BLaER1 (cell line): ENCODE measurements around the gene RBM19.
A peak's percentile ranks its signal among the peaks of the same experiment; 100 is the strongest.

Source experiments
- H3K27ac ChIP-seq: shearing (Covaris generic); formaldehyde crosslinking; 2 replicates; pipeline ENCODE4 v1.8.1; 2022
- H3K27me3 ChIP-seq: shearing (Covaris generic); formaldehyde crosslinking; 2 replicates; pipeline ENCODE4 v1.8.1; 2022
- H3K36me3 ChIP-seq: shearing (Covaris generic); formaldehyde crosslinking; 2 replicates; pipeline ENCODE4 v1.8.1; 2022
- H3K4me1 ChIP-seq: shearing (Covaris generic); formaldehyde crosslinking; 2 replicates; pipeline ENCODE4 v1.8.1; 2022
- H3K4me2 ChIP-seq: shearing (Covaris generic); formaldehyde crosslinking; 2 replicates; pipeline ENCODE4 v1.8.1; 2022
- H3K4me3 ChIP-seq: shearing (Covaris generic); formaldehyde crosslinking; 2 replicates; pipeline ENCODE4 v1.8.1; 2022
- H3K9ac ChIP-seq: shearing (Covaris generic); formaldehyde crosslinking; 2 replicates; pipeline ENCODE4 v1.8.1; 2022
- H3K9me3 ChIP-seq: shearing (Covaris generic); formaldehyde crosslinking; 2 replicates; pipeline ENCODE4 v1.8.1; 2022
- H4K20me1 ChIP-seq: shearing (Covaris generic); formaldehyde crosslinking; 2 replicates; pipeline ENCODE4 v1.8.1; 2022
- Cebpa-rat ChIP-seq: shearing (Covaris generic); IDR thresholded peaks from 2 replicates; pipeline ENCODE4 v1.8.1; 2022

Gene RBM19

DNA sequence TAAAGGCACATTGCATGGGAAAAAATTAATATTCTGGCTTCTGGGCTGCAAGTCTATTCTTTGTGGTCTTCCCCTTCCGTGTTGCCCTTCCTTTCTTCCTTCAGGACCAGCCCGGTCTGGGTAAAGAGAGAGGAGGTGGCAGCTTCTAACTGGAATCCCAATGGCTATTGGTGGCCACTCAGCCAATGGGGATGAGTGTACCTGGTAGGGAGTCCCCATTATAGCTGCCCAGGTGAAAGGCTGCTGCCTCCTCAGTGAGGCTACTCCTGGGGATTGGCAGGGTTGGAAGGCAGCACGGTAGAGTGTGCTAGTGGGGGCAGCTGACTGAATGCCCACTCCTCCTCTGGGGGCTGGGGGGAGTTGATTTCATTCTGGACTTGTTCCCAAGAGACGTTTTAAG is 112.6 kb downstream of the RBM19 start:
- no peaks in the 10 kb centered on the region for H3K9me3 ChIP-seq
- peaks cover 37% of the 10 kb centered on the region for H3K36me3 ChIP-seq
- H3K27me3 ChIP-seq, result no peaks in the 10 kb centered on the region
- H4K20me1 ChIP-seq, result no peaks in the 10 kb centered on the region
- H3K4me2 ChIP-seq, result peak overlapping the region; percentile 39
- H3K27ac ChIP-seq, result 0 out of 2 replicates have a peak overlapping the region, but pooled peaks have one; percentile 32
- TF ChIP-seq Cebpa-rat, result no peak
- peaks cover 75% of the 10 kb centered on the region for H3K4me1 ChIP-seq
- no peak overlapping the region for H3K4me3 ChIP-seq
- H3K9ac ChIP-seq, result no peak overlapping the region

DNA sequence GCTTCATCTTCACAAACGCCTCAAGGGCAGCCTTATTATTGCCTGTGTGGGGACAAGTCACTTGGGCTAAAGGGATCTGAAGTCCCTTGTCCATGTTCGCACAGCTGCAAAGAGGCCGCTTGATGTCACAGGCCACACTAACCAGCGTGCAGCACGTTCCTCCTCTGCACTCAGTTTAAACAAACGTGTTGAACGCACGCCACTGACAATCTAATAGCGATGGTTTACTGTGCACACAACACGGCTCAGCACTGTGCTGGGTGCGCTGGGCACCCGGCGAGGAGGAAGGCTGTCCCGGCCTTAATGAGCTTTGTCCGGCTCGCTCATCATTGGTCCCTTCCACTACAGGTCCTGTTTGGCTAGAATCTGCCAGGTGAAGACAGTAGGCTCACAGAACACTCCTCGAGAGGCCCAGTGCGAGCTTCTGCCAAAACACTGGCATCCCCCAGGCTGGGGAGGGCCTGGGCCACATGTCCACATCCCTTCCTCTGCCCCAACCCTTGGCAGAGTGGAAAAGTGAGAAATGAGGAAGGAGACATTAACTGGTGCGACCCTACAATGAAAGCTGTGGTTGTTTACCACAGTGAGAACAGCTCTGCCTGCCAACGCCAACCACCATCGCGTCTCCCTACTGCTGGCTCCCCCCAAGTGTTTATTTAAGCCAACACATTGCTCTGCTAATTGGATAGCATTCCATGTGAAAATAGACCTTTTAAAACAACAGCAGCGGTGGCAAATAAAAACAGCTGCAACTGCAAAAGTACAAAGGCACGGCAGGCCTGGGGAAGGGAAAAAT is 113.2 kb downstream of the RBM19 start:
- Histone ChIP-seq H3K4me3 (no peak overlapping the region), H3K9ac (no peak overlapping the region), H3K27me3 (no peaks in the 10 kb centered on the region), H3K4me2 (peak overlapping the region; percentile 39), H3K4me1 (peaks cover 75% of the 10 kb centered on the region), H4K20me1 (no peaks in the 10 kb centered on the region), H3K9me3 (no peaks in the 10 kb centered on the region), H3K36me3 (peaks cover 37% of the 10 kb centered on the region), H3K27ac (peak overlapping the region; percentile 32; the same call in 1 of the 2 replicates)
- no peak for TF ChIP-seq Cebpa-rat

DNA sequence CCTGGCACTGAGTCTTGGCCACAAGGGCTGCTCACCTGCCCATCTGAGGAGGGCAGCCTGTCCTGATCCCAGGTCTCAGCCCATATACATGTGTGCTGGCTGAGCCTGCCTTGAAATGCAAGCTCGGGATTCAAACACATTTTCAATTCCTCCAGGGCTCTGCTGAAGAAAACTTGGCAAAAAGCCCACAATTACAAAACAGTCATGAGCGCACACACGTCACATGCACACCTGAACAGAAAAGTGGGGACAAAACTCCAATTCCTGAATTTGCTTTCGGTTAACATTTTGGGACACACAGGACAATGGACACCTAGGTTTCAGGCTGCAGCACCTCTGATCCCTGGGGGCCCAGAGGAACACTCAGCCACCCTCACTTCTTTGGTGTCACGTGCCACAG is 113.9 kb downstream of the RBM19 start:
- H3K4me2 ChIP-seq, result 0 out of 2 replicates have a peak overlapping the region, but pooled peaks have one; percentile 79
- 0 out of 2 replicates have a peak overlapping the region, but pooled peaks have one; percentile 0 for H3K27ac ChIP-seq
- H3K9me3 ChIP-seq, result no peaks in the 10 kb centered on the region
- no peaks in the 10 kb centered on the region for H4K20me1 ChIP-seq
- H3K4me1 ChIP-seq, result peaks cover 75% of the 10 kb centered on the region
- H3K27me3 ChIP-seq, result no peaks in the 10 kb centered on the region
- H3K4me3 ChIP-seq, result no peak overlapping the region
- no peak overlapping the region for H3K9ac ChIP-seq
- no peak for TF ChIP-seq Cebpa-rat
- H3K36me3 ChIP-seq, result peaks cover 31% of the 10 kb centered on the region

DNA sequence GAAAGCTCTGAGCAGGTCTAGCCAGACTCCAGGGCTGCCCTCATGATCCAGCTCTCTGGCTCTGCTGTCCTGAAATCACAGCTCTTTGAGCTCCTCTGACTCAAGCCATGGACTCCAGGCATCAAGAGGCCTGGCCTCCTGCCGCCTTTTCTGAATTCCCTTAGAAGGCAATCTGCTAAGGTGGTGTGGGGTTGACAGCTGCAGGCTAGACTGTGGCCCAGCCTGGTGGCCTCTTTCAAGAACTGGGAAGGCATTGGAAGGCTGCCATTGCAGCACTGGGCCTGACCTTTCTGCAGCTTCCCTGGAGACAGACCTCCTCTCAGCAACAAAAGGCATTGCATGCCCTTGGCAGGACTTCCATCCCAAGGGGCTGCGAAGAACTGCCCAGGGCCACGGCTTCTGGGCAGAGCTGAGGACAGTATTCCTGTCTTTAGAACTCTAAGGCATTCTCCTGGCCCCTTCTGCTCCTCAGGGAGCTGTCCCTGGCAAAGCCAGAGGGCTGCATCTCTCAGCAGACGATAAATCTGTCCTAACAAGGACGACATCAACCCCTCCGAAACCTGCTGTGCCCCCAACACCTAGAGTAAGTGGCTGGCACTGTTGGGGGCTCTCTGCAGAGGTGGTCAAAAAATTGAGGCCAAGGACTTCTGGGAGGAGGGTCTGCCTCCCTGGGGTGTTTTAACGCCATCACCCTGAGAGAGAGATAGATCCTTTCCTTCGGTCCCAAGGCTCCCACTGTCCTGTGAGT is 115.6 kb downstream of the RBM19 start:
- H3K4me1 ChIP-seq, result peaks cover 91% of the 10 kb centered on the region
- no peaks in the 10 kb centered on the region for H4K20me1 ChIP-seq
- H3K27me3 ChIP-seq, result no peaks in the 10 kb centered on the region
- peak overlapping the region; percentile 79 for H3K4me2 ChIP-seq
- no peak overlapping the region for H3K9ac ChIP-seq
- H3K36me3 ChIP-seq, result peaks cover 16% of the 10 kb centered on the region; the same call in 1 of the 2 replicates
- no peak for TF ChIP-seq Cebpa-rat
- H3K9me3 ChIP-seq, result no peaks in the 10 kb centered on the region
- H3K27ac ChIP-seq, result 0 out of 2 replicates have a peak overlapping the region, but pooled peaks have one; percentile 1
- no peak overlapping the region for H3K4me3 ChIP-seq

DNA sequence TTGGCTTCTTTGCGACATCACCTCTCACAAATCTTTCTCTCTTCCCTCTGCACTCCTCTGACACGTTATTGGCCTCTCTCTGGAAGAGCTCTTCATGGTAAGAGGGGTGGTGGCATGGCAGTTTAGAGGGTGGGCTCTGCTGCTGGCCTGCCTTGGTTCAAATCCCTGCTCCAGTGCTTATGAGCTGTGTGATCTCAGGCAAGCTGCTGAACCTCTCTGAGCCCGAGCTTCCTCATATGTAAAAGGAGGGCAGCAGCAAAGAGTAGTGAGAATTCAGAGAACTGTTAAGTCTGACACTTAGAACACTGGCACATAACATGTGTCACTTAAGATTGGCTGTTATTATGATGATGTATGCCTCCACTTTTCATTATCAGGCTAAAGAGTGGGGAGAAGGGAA is 118.3 kb downstream of the RBM19 start:
- Histone ChIP-seq H3K9me3 (no peaks in the 10 kb centered on the region), H3K27ac (peak overlapping the region; percentile 75), H3K4me2 (peak overlapping the region; percentile 79), H3K27me3 (no peaks in the 10 kb centered on the region), H3K4me3 (0 out of 2 replicates have a peak overlapping the region, but pooled peaks have one; percentile 16), H3K4me1 (peaks cover 85% of the 10 kb centered on the region), H4K20me1 (no peaks in the 10 kb centered on the region), H3K9ac (peak overlapping the region; percentile 70), H3K36me3 (peaks cover 23% of the 10 kb centered on the region; the same call in 1 of the 2 replicates)
- no peak for TF ChIP-seq Cebpa-rat

DNA sequence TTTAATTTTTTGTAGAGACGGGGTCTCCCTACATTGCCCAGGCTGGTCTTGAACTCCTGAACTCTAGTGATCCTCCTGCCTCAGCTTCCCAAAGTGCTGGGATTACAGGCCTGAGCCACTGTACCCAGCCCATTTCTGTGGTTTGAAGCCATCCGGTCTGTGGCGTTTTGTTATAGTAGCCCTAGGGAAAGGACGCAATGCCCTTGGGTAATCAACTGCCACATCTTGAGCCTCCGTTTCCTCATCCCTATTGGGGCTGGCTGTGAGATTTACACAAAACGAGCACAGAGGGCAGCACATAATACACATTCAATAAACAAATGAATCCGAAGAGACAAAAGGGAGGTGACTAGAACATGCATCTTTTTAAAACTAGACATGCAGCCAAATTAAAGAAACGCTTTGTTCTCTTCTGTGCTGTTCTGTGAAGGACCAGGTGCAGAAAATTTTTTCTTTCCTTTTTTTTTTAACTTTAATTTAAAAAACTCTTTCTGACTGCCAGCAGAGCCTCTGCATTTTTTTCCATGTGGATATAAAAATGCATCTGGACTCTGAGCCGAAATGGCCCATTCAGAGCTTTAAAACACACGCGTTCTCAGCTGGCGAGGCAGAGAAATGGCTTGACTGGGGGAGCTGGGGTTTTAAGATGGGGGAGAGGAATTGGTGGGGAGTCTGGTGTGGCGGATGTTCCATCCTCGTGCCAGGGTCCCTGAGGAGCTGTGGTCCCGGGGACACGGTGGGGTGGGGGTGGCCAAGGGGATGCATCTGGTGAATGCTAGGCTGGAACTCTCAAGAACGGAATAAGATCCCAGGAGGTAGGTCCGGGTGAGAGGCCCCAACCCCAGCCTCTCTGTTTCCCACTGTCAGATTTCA is 119.0 kb downstream of the RBM19 start:
- Histone ChIP-seq H3K9me3 (no peaks in the 10 kb centered on the region), H3K27me3 (no peaks in the 10 kb centered on the region), H3K4me1 (peaks cover 77% of the 10 kb centered on the region), H3K4me3 (0 out of 2 replicates have a peak overlapping the region, but pooled peaks have one; percentile 16), H3K36me3 (peaks cover 24% of the 10 kb centered on the region; the same call in 1 of the 2 replicates), H3K27ac (peak overlapping the region; percentile 75), H3K9ac (peak overlapping the region; percentile 70), H4K20me1 (no peaks in the 10 kb centered on the region), H3K4me2 (peak overlapping the region; percentile 79)
- TF ChIP-seq Cebpa-rat, result 0 out of 2 replicates have a peak, but pooled peaks have one; percentile 26

DNA sequence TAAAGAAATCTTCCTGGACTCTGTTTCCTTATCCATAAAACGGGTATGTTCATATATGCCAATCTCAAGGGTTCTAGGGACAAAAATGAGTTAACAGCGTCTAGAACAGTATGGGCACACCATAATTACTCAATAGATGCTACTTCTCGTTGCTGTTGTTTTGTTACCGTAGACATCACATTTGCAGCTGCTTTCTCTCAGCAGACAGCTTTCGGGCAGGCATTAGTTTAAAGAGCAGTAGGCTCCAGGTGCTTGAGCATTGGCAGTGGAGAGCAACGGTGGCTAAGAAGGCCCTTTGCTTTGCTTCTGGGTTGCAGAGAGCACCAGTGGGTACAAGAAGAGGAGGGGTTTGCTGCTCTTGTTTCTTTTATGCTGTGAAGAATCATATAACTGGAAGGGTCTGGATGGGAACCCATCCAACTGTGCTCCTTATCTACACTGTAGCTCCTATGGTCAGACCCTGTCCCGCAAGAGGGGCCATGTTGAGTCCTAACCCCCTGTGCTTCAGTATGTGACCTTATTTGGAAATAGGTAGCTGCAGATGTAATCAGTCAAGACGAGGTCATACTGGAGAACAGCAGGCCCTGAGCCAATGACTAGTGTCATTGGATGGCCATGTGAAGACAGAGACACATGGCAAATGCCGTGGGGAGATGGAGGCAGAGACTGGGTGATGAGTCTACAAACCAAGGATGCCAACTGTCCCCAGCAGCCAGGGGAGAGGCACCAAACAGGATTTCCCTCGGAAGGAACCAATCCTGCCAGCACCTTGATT is 120.0 kb downstream of the RBM19 start:
- Histone ChIP-seq H3K4me2 (peak overlapping the region; percentile 79), H3K9ac (no peak overlapping the region), H3K27me3 (no peaks in the 10 kb centered on the region), H3K36me3 (peaks cover 24% of the 10 kb centered on the region; the same call in 1 of the 2 replicates), H3K27ac (peak overlapping the region; percentile 75), H4K20me1 (no peaks in the 10 kb centered on the region), H3K4me1 (peaks cover 67% of the 10 kb centered on the region), H3K4me3 (no peak overlapping the region), H3K9me3 (no peaks in the 10 kb centered on the region)
- TF ChIP-seq Cebpa-rat, result no peak

DNA sequence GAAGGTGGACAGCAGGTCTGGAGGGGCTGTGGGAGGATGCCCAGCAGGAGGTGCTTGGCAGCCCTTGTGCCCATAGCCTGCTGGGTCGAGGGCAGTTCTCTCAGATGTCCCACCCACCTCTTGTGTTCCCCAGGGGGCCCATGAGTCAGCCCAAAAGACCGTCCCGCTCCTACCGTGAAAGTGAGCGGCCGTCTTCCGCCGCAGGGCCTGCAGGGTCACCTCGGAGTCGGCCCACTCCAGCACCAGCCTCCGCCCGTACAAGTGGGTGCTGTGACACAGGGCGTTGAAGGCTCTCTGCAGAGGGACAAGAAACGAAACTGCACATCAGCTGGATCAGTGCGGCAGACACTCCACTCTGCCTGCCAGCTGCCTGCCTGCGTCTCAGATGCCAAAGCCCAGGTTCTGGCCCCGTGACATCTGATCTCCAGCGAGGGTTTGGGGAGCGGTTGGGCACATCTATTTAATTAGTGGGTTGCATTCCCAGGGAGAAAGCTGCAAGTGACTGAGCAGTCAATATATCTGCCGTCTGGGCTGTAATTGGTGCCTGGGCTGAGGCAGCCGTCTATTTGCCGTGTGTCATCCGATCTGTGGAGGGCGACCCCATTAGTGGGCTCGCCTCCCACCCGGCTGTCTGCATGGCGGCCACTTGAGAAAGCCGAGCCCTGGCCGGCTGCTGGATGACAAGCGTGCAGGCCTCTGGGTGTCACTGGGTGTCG is 121.5 kb downstream of the RBM19 start:
- Histone ChIP-seq H3K4me2 (no peak overlapping the region), H3K9ac (no peak overlapping the region), H3K36me3 (peaks cover 24% of the 10 kb centered on the region; the same call in 1 of the 2 replicates), H3K27me3 (no peaks in the 10 kb centered on the region), H3K4me1 (peaks cover 53% of the 10 kb centered on the region), H4K20me1 (no peaks in the 10 kb centered on the region), H3K27ac (peak overlapping the region; percentile 41; the same call in 1 of the 2 replicates), H3K4me3 (no peak overlapping the region), H3K9me3 (no peaks in the 10 kb centered on the region)
- TF ChIP-seq Cebpa-rat, result no peak
